ENCODE results near the gene NOMO2.
"Not testable (repeated sequence)": the region's sequence is repeated elsewhere in the genome, so short reads cannot be mapped to it uniquely, and the experiment has no call there.

Gene NOMO2

GRCh38 chr16:18561727-18562314 is at the start of gene NOMO2:
NOMO2 (minus strand) TSS chr16:18562097; CDS start chr16:18562040, 57 bp downstream.
- not testable (repeated sequence) for DNase-seq (ENCODE audit: low spot score)

GRCh38 chr16:18610147-18610803 is 48.4 kb upstream of the NOMO2 start:
- DNase-seq (ENCODE audit: low spot score): not testable (repeated sequence)

GRCh38 chr16:18608271-18608670 is 46.4 kb upstream of the NOMO2 start:
- DNase-seq (ENCODE audit: low spot score): not testable (repeated sequence)

GRCh38 chr16:18603572-18604246 is 41.8 kb upstream of the NOMO2 start:
- DNase-seq (ENCODE audit: low spot score): not testable (repeated sequence)

- DNase-seq (ENCODE audit: low spot score): not testable (repeated sequence)
Observed at GRCh38 chr16:18598582-18598981, 36.7 kb upstream of the NOMO2 start.

GRCh38 chr16:18597734-18598133 is 35.8 kb upstream of the NOMO2 start:
- DNase-seq (ENCODE audit: low spot score): not testable (repeated sequence)

- DNase-seq (ENCODE audit: low spot score): not testable (repeated sequence)
Observed at GRCh38 chr16:18597319-18597718, 35.4 kb upstream of the NOMO2 start.

GRCh38 chr16:18595796-18596195 is 33.9 kb upstream of the NOMO2 start:
- DNase-seq (ENCODE audit: low spot score): not testable (repeated sequence)

- DNase-seq (ENCODE audit: low spot score): not testable (repeated sequence)
Observed at GRCh38 chr16:18594880-18595279, 33.0 kb upstream of the NOMO2 start.

- DNase-seq (ENCODE audit: low spot score): not testable (repeated sequence)
Observed at GRCh38 chr16:18593904-18594303, 32.0 kb upstream of the NOMO2 start.

- DNase-seq (ENCODE audit: low spot score): not testable (repeated sequence)
Observed at GRCh38 chr16:18592982-18593381, 31.1 kb upstream of the NOMO2 start.

- peak; percentile 22 for DNase-seq (ENCODE audit: low spot score)
Observed at GRCh38 chr16:18591908-18592307, 30.0 kb upstream of the NOMO2 start.

- DNase-seq (ENCODE audit: low spot score): not testable (repeated sequence)
Observed at GRCh38 chr16:18591441-18591840, 29.5 kb upstream of the NOMO2 start.

GRCh38 chr16:18589806-18590205 is 27.9 kb upstream of the NOMO2 start:
- DNase-seq (ENCODE audit: low spot score): not testable (repeated sequence)

- not testable (repeated sequence) for DNase-seq (ENCODE audit: low spot score)
Observed at GRCh38 chr16:18586560-18587540, 25.0 kb upstream of the NOMO2 start.

- DNase-seq (ENCODE audit: low spot score): not testable (repeated sequence)
Observed at GRCh38 chr16:18585789-18586188, 23.9 kb upstream of the NOMO2 start.

- no peak for DNase-seq (ENCODE audit: low spot score)
Observed at GRCh38 chr16:18582902-18583301, 21.0 kb upstream of the NOMO2 start.

GRCh38 chr16:18580396-18580795 is 18.5 kb upstream of the NOMO2 start:
- not testable (repeated sequence) for DNase-seq (ENCODE audit: low spot score)

GRCh38 chr16:18579261-18579660 is 17.4 kb upstream of the NOMO2 start:
- DNase-seq (ENCODE audit: low spot score): not testable (repeated sequence)

- DNase-seq (ENCODE audit: low spot score): not testable (repeated sequence)
Observed at GRCh38 chr16:18577942-18578341, 16.0 kb upstream of the NOMO2 start.

GRCh38 chr16:18575945-18576344 is 14.0 kb upstream of the NOMO2 start:
- DNase-seq (ENCODE audit: low spot score): not testable (repeated sequence)

All from cerebellar cortex (tissue), 1 donor.